Activated CD4-positive, alpha-beta memory T cell treated with anti-CD3 and anti-CD28 coated beads for 36 hours (primary cell): ENCODE results near the gene TBC1D13. TPM values are rescaled to one million over a fixed set of nuclear protein-coding genes. Genes with fewer than 3 reads are reported as not detected.

Experiments used
- CTCF ChIA-PET: fragments of 350-600 bp; sonication (Branson Sonifier 250); formaldehyde crosslinking; loops from one replicate; lab custom pipeline; 2021; ENCODE audit warnings: antibody characterized with exemption, inconsistent platforms; lab: Charles Lee
- POLR2A ChIA-PET: fragments of 350-600 bp; sonication (Branson Sonifier 250); formaldehyde crosslinking; loops from one replicate; lab custom pipeline; 2021; ENCODE audit warnings: antibody characterized with exemption; lab: Charles Lee
- DNase-seq: peaks from one replicate; pipeline ENCODE4 v3.0.0-alpha.2; 2020
- H3K27ac Mint-ChIP-seq: one replicate; pipeline ENCODE4 v1.8.0; 2021; ENCODE audit warnings: mixed read lengths
- H3K27me3 Mint-ChIP-seq: one replicate; pipeline ENCODE4 v1.8.0; 2021; ENCODE audit warnings: mixed read lengths
- H3K36me3 Mint-ChIP-seq: one replicate; pipeline ENCODE4 v1.8.0; 2021; ENCODE audit warnings: mixed read lengths
- H3K4me1 Mint-ChIP-seq: one replicate; pipeline ENCODE4 v1.8.0; 2021; ENCODE audit warnings: low read depth, mixed read lengths
- H3K4me3 Mint-ChIP-seq: one replicate; pipeline ENCODE4 v1.8.0; 2021; ENCODE audit warnings: mild to moderate bottlenecking, mixed read lengths
- H3K9me3 Mint-ChIP-seq: one replicate; pipeline ENCODE4 v1.8.0; 2021; ENCODE audit warnings: mixed read lengths
- intact Hi-C: fragments of 100-400 bp; cut with micrococcal nuclease; formaldehyde crosslinking; loops from one replicate; pipeline ENCODE4 v1.15.1; 2023
- total RNA-seq, 2 experiments: library from RNA; stranded (reverse); gene quantifications; one replicate each; pipeline ENCODE4 v1.2.3, GENCODE V29; 2021

The TBC1D13 gene, protein sequence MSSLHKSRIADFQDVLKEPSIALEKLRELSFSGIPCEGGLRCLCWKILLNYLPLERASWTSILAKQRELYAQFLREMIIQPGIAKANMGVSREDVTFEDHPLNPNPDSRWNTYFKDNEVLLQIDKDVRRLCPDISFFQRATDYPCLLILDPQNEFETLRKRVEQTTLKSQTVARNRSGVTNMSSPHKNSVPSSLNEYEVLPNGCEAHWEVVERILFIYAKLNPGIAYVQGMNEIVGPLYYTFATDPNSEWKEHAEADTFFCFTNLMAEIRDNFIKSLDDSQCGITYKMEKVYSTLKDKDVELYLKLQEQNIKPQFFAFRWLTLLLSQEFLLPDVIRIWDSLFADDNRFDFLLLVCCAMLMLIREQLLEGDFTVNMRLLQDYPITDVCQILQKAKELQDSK
- total RNA-seq, result 10 to 100 TPM; 14.6 to 14.9 TPM

DNA sequence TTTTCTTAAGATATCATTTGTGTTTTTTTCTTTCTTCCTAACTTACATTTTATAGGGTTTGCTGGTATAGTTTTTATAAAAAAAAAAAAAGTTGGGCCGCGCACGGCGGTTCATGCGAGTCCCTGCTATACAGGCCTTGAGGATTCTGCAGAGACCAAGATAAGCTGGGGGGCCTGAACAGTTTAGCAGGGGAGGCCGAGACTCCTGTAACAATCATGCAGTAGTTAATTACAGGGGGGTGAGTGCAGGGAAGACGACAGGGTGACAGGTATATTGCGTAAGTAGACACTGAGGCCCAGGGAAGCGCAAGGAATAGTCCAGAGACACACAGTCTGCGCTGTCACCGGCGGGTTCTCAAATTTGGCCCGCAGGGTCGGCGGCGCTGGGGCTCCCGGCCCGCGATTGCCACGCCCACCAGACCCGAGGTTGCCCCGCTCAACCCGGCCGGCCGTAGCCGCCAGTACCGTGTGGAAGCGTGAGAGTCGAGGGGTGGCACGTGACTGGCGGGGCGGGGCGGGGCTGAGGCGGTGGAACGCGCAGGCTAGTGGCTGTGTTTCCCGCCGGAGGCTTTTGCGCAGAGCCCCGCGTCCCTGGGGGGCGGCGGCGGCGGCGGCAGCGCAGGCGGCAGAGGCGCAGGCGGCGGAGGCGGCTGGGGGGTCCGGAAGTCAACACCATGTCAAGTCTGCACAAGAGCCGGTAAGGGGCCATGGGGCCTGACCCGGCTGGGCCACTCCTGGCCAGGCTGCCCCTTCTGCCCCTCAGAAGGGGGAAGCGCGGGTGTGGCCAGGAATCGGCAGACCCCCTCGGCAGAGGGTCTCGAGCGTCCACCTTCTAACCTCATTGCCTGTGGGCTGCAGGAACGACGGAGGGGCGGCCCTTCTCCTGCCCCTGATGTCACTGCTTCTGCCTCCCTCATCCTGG, at the start of gene TBC1D13:
Gene TBC1D13 (plus strand): TSS at position 573 of the 921 bp plus-strand sequence. CDS start 101 bp downstream, at position 674.
- ChIA-PET POLR2A (interaction anchor here (1.4 to 2.1 kb wide), 3 partner anchors 16 to 63 kb away, joined by 3 to 7 read pairs (median 5); partner anchors contain the start of gene ZDHHC12), CTCF (no interaction called here)
- no peaks in the 10 kb centered on the region for H3K27me3 Mint-ChIP-seq
- peaks cover 2% of the 10 kb centered on the region for H3K36me3 Mint-ChIP-seq
- peak within 1 kb of the TSS; percentile 80 for H3K4me3 Mint-ChIP-seq
- intact Hi-C loops, result loop anchor here (1.0 to 5.0 kb wide), 3 partner anchors 16 to 62 kb away; partner anchors contain the start of genes SPOUT1, ZDHHC12 and ZER1
- H3K4me1 Mint-ChIP-seq, result peaks cover 13% of the 10 kb centered on the region
- H3K27ac Mint-ChIP-seq, result peak within 1 kb of the TSS; percentile 57
- no peaks in the 10 kb centered on the region for H3K9me3 Mint-ChIP-seq
- peak; percentile 94 for DNase-seq

DNA sequence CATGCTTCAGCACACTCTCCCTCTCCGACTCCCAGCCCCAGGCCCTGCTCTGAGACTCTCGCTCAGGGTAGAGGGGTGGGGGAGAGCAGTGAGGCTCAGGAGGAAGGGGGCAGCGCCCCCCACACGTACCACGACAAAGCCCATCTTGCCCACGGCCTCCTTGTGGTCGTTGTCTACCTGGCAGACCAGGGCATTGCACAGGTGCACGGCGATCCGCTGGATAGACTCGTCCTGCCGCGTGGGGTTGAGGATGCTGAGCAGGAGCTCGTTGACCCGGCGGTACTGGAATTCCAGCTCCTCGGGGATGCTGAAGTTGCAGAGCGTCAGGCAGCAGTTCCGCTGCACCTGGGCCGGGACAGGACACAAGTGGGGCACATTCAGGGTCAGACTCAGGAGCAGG, 44.7 kb upstream of the TBC1D13 start:
- DNase-seq, result no peak
- ChIA-PET CTCF (no interaction called here), POLR2A (no interaction called here)
- intact Hi-C loops, result no loop called here
- no peak overlapping the region for H3K27ac Mint-ChIP-seq
- peaks cover 11% of the 10 kb centered on the region for H3K36me3 Mint-ChIP-seq
- no peak overlapping the region for H3K4me3 Mint-ChIP-seq
- H3K27me3 Mint-ChIP-seq, result no peaks in the 10 kb centered on the region
- no peaks in the 10 kb centered on the region for H3K9me3 Mint-ChIP-seq
- no peaks in the 10 kb centered on the region for H3K4me1 Mint-ChIP-seq

DNA sequence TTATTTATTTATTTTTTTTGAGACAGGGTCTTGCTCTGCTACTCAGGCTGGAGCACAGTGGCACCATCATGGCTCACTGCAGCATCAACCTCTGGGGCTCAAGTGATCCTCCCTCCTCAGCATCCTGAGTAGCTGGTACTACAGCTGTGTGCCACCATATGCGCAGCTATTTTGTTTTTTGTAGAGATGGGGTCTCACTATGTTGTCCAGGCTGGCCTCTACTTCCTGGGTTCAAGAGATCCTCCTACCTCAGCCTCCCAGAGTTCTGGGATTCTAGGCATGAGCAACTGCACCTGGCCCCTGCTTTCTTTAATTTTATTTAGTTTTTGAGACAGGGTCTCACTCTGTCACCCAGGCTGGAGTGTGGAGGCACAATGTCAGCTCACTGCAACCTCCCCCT, 43.6 kb upstream of the TBC1D13 start:
- ChIA-PET POLR2A (no interaction called here), CTCF (no interaction called here)
- DNase-seq, result no peak
- intact Hi-C loops, result no loop called here
- H3K27me3 Mint-ChIP-seq, result no peaks in the 10 kb centered on the region
- H3K9me3 Mint-ChIP-seq, result no peaks in the 10 kb centered on the region
- no peak overlapping the region for H3K4me3 Mint-ChIP-seq
- no peaks in the 10 kb centered on the region for H3K4me1 Mint-ChIP-seq
- H3K27ac Mint-ChIP-seq, result no peak overlapping the region
- H3K36me3 Mint-ChIP-seq, result peaks cover 9% of the 10 kb centered on the region

DNA sequence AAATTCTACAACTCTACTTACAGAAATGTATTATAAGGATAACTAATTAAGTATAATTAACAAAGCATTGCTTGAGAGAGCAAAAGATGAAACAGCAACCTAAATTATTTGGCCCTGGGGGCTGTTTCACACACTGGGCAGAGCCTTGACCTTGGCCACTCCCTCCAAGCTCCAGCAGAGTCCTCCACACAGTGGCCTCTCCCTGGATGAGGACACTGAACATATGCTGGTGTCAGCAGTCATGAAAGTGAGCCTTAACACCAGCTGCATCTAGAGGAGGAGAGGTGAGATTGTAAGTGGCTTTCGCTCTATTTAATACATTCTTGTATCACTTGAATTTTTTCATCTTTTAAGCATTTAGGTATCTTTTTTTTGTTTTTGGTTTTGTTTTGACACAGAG, 39.8 kb upstream of the TBC1D13 start:
- Mint-ChIP-seq H3K27me3 (no peaks in the 10 kb centered on the region), H3K4me3 (no peak overlapping the region), H3K9me3 (no peaks in the 10 kb centered on the region), H3K4me1 (no peaks in the 10 kb centered on the region), H3K27ac (no peak overlapping the region), H3K36me3 (peaks cover 2% of the 10 kb centered on the region)
- CTCF ChIA-PET, result no interaction called here
- DNase-seq, result no peak
- POLR2A ChIA-PET, result no interaction called here
- intact Hi-C loops, result no loop called here

DNA sequence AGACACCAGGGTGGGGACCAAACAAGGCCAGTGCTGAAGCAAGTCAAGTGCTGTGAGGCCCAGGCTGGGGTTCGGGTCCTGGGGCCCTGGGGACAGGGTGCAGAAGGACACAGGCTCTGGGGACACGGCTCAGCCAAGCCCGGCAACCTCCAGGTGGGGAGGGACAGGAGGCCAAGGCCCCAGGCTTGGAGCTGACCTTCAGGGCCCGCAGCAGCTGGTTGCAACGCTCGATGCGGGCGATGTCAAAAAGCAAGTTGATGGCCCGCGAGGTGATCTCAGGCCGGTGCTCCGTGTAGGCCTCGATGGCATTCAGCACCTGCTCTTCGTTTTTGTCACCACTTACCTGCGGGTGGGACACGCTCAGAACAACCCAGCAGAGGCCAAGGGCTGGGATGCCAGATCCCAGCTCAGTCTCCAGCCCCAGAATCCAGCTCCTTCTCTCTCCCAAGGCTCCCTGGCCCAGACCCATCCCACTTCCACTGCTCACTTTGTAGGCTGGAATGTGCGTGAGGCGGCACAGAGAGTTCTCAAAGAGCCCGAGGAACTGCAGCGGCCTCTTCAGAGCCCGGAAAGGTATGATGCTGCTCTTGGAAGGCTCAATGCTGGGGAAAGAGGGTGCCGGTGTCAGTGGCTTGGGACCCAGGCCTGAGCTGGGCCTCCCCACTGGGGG, 36.0 kb upstream of the TBC1D13 start:
- no peaks in the 10 kb centered on the region for H3K4me1 Mint-ChIP-seq
- POLR2A ChIA-PET, result no interaction called here

DNA sequence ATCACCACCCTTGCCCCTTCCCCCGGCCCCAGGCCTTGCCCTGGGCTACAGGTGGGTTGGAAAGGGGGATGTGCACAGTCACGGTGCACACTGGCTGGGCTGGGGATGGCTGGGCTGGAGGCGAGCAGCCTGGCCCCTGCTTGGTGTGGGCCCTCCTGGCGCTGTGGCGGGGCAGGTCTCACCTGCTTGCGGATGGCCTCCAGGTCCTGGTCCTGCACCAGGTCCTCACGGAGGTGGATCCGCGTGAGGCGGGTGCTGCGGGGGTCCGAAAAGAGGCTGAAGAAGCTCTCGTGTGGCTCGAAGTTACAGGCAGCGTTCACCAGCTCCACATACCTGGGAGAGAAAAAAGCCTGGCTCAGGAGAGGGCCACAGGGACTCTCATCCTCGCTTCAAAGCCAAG, 33.4 kb upstream of the TBC1D13 start:
- intact Hi-C loops, result no loop called here
- Mint-ChIP-seq H3K9me3 (no peaks in the 10 kb centered on the region), H3K4me1 (no peaks in the 10 kb centered on the region), H3K36me3 (peaks cover 2% of the 10 kb centered on the region), H3K4me3 (no peak overlapping the region), H3K27me3 (no peaks in the 10 kb centered on the region), H3K27ac (no peak overlapping the region)
- CTCF ChIA-PET, result no interaction called here
- POLR2A ChIA-PET, result no interaction called here
- no peak for DNase-seq

More for the DNA sequence above, 36.0 kb upstream of the TBC1D13 start:
- H3K4me3 Mint-ChIP-seq, result no peak overlapping the region
- no peak for DNase-seq
- H3K36me3 Mint-ChIP-seq, result peaks cover 2% of the 10 kb centered on the region
- H3K27ac Mint-ChIP-seq, result no peak overlapping the region
- CTCF ChIA-PET, result no interaction called here
- intact Hi-C loops, result no loop called here
- no peaks in the 10 kb centered on the region for H3K9me3 Mint-ChIP-seq
- H3K27me3 Mint-ChIP-seq, result no peaks in the 10 kb centered on the region

DNA sequence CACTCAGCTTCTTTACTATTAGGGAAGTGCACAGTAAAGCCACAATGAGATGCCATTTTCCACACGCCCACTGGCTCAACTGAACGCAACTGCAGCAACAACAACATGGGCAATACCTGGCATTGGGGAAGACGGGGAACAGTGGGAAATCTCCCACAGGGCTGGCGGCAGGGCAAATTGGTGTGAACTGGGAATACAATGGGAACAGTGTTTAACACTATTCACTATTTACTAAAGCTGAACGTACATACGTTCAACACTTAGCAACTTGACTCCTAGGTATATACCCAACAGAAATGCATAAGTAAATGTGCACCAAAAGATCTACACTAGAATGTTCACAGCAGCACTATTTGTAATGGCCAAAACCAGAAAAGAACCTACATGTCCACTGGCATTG, 29.5 kb upstream of the TBC1D13 start:
- H3K9me3 Mint-ChIP-seq, result no peaks in the 10 kb centered on the region
- H3K27me3 Mint-ChIP-seq, result no peaks in the 10 kb centered on the region
- POLR2A ChIA-PET, result no interaction called here
- no peaks in the 10 kb centered on the region for H3K36me3 Mint-ChIP-seq
- H3K4me1 Mint-ChIP-seq, result no peaks in the 10 kb centered on the region
- no peak overlapping the region for H3K27ac Mint-ChIP-seq
- intact Hi-C loops, result no loop called here
- no peak for DNase-seq
- CTCF ChIA-PET, result no interaction called here
- H3K4me3 Mint-ChIP-seq, result no peak overlapping the region

DNA sequence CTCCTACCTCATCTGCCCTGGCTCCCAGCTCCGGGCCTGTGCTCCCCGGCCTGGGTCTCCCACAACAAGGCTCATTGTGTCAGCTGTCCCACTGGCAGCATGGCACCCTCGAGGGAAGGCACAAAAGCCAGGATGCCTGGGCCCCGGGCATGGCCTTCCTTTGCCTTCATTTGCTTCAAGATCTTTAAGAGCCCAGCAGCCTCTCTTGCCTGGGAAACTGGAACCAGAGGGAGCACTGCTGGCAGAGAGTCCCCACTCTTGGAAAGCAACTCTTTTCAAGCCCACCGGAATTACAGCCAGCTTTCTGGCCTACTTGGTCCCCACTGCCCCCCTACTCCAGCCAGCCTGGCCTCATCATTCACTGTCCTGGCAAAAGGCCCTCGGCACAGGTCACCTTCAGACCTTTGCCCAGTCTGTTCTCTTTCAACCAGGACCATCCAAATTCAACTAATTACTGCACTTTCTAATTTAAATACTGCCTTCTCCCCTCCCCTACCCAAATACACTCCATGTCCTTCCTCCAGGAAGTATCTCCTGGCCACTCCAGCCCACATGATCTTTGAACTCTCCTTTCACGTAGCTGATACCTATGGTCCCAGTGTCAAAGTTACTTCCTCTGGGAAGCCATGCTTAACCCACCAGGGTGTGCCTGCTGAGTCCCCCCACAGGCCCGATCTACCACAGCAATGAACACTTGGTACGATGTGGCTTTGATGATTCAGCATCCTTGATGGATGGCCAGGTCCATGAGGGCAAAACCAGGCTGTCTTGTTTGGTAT, 24.2 kb upstream of the TBC1D13 start:
- no peak for DNase-seq
- no peaks in the 10 kb centered on the region for H3K27me3 Mint-ChIP-seq
- CTCF ChIA-PET, result interaction anchor here (0.9 kb wide), 1 partner anchor 324 kb away, joined by 3 read pairs; no protein-coding TSS in a partner anchor
- no peaks in the 10 kb centered on the region for H3K9me3 Mint-ChIP-seq
- H3K4me1 Mint-ChIP-seq, result no peaks in the 10 kb centered on the region
- H3K4me3 Mint-ChIP-seq, result no peak overlapping the region
- POLR2A ChIA-PET, result no interaction called here
- no peaks in the 10 kb centered on the region for H3K36me3 Mint-ChIP-seq
- intact Hi-C loops, result no loop called here
- H3K27ac Mint-ChIP-seq, result no peak overlapping the region

DNA sequence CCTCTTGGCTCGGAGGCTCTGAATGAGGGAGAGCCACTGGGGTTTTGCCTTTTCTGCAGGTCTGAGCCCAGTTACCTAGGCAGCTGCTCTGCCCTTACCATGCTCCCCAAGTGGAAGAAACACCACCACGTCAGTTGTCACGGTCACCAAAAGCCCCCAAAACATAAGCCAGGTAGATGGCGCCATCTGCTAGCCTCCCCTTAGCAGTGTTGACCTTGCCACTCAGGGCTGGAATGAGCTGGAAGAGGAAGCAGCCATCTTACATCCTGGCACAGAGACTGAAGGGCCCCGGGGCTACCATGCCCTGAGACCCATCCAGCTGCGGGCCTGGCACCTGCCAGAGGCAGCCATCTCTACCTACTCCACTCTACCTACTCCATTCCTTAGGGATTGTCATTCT, 22.7 kb upstream of the TBC1D13 start:
- Mint-ChIP-seq H3K9me3 (no peaks in the 10 kb centered on the region), H3K36me3 (no peaks in the 10 kb centered on the region), H3K27me3 (no peaks in the 10 kb centered on the region), H3K4me1 (peaks cover 5% of the 10 kb centered on the region), H3K27ac (no peak overlapping the region), H3K4me3 (no peak overlapping the region)
- POLR2A ChIA-PET, result no interaction called here
- CTCF ChIA-PET, result interaction anchor here (0.8 to 1.1 kb wide), 2 partner anchors 24 to 89 kb away, joined by 3 to 4 read pairs; no protein-coding TSS in a partner anchor
- intact Hi-C loops, result no loop called here
- DNase-seq, result peak; percentile 16

DNA sequence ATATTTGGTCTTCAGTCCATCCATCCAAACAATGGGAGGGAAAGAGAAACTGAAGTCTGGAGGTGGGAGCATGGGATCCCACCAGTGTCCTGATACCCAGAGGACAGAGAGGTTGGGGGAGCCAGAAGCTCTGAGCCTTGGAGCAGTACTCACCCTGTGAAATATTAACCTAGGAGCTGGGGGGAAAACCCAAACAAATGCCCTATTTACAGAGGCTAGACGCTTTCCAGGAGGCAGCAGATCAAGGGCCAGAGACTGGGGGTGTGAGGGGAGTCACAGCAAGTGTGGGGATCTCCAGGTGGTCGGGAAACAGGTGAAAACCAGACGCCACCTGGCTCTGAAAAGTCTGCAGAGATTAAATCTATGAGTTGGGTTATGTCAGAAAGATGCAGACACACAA, 21.6 kb upstream of the TBC1D13 start:
- no peak for DNase-seq
- CTCF ChIA-PET, result interaction anchor here (1.1 kb wide), 1 partner anchor 23 kb away, joined by 3 read pairs; no protein-coding TSS in a partner anchor
- peaks cover 12% of the 10 kb centered on the region for H3K4me1 Mint-ChIP-seq
- no peaks in the 10 kb centered on the region for H3K9me3 Mint-ChIP-seq
- H3K27me3 Mint-ChIP-seq, result no peaks in the 10 kb centered on the region
- intact Hi-C loops, result no loop called here
- POLR2A ChIA-PET, result no interaction called here
- no peaks in the 10 kb centered on the region for H3K36me3 Mint-ChIP-seq
- no peak overlapping the region for H3K27ac Mint-ChIP-seq
- no peak overlapping the region for H3K4me3 Mint-ChIP-seq

DNA sequence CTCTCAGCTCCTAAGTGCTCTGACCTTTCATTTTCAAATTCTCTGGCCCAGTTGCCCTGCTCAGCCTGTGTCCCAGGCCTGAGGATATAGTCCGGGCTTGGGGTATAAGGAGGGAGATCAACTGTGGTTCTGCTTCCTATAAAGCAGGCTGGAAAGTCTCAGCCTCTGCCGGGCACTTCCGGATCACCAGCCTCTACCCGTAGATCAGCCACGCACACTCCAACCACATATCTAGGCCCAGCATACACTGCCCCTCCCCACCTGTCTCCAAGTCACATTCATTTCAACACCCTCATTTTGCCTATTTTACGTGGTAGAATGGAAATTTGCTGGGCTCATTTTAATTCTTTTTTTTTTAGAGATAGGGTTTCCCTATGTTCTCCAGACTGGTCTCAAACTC, 18.4 kb upstream of the TBC1D13 start:
- H3K4me1 Mint-ChIP-seq, result peaks cover 17% of the 10 kb centered on the region
- ChIA-PET POLR2A (no interaction called here), CTCF (interaction anchor here (0.6 kb wide), 1 partner anchor 67 kb away, joined by 3 read pairs; the partner anchor contains the start of gene PKN3)

More for the DNA sequence above, 18.4 kb upstream of the TBC1D13 start:
- no peaks in the 10 kb centered on the region for H3K9me3 Mint-ChIP-seq
- intact Hi-C loops, result no loop called here
- H3K36me3 Mint-ChIP-seq, result no peaks in the 10 kb centered on the region
- DNase-seq, result no peak
- H3K4me3 Mint-ChIP-seq, result no peak overlapping the region
- H3K27me3 Mint-ChIP-seq, result no peaks in the 10 kb centered on the region
- H3K27ac Mint-ChIP-seq, result no peak overlapping the region
